HS-5 (cell line): Measurements from ENCODE around the gene C1QTNF12.

Experiments
- DNase-seq: peaks from one replicate; pipeline ENCODE4 v3.0.0-alpha.2; 2012; ENCODE audit warnings: low read depth

Gene C1QTNF12

GRCh38 chr1:1281533-1282321 lies 35.2 kb upstream of the C1QTNF12 start:
- no peak for DNase-seq

GRCh38 chr1:1280782-1281481 lies 34.4 kb upstream of the C1QTNF12 start:
- DNase-seq, result no peak

GRCh38 chr1:1279028-1279427 lies 32.5 kb upstream of the C1QTNF12 start:
- no peak for DNase-seq

- no peak for DNase-seq
Measured at GRCh38 chr1:1278620-1279019, 32.1 kb upstream of the C1QTNF12 start.

- no peak for DNase-seq
Measured at GRCh38 chr1:1275836-1276235, 29.3 kb upstream of the C1QTNF12 start.

- DNase-seq, result no peak
Measured at GRCh38 chr1:1274931-1275431, 28.5 kb upstream of the C1QTNF12 start.

- DNase-seq, result no peak
Measured at GRCh38 chr1:1274299-1274930, 27.9 kb upstream of the C1QTNF12 start.

GRCh38 chr1:1273512-1274298 lies 27.2 kb upstream of the C1QTNF12 start, which contains the start of gene UBE2J2:
Gene UBE2J2 (minus strand): TSS chr1:1273854. CDS start chr1:1267992, 5,862 bp downstream.
- DNase-seq, result peak; percentile 51

GRCh38 chr1:1273209-1273511 lies 26.6 kb upstream of the C1QTNF12 start:
- DNase-seq, result no peak

GRCh38 chr1:1272341-1273208 lies 26.1 kb upstream of the C1QTNF12 start:
- no peak for DNase-seq

GRCh38 chr1:1270813-1271212 lies 24.3 kb upstream of the C1QTNF12 start:
- no peak for DNase-seq

- DNase-seq, result no peak
Measured at GRCh38 chr1:1268284-1268682, 21.8 kb upstream of the C1QTNF12 start.

- DNase-seq, result no peak
Measured at GRCh38 chr1:1267488-1268283, 21.2 kb upstream of the C1QTNF12 start.

GRCh38 chr1:1264868-1265272 lies 18.3 kb upstream of the C1QTNF12 start:
- DNase-seq, result peak; percentile 99

GRCh38 chr1:1264026-1264425 lies 17.5 kb upstream of the C1QTNF12 start:
- no peak for DNase-seq

- no peak for DNase-seq
Measured at GRCh38 chr1:1262758-1263157, 16.2 kb upstream of the C1QTNF12 start.

GRCh38 chr1:1262071-1262470 lies 15.5 kb upstream of the C1QTNF12 start:
- no peak for DNase-seq

- no peak for DNase-seq
Measured at GRCh38 chr1:1260843-1261560, 14.5 kb upstream of the C1QTNF12 start.

GRCh38 chr1:1259951-1260600 lies 13.6 kb upstream of the C1QTNF12 start:
- DNase-seq, result no peak
